ENCODE measurements around the gene GORASP2.

DNA sequence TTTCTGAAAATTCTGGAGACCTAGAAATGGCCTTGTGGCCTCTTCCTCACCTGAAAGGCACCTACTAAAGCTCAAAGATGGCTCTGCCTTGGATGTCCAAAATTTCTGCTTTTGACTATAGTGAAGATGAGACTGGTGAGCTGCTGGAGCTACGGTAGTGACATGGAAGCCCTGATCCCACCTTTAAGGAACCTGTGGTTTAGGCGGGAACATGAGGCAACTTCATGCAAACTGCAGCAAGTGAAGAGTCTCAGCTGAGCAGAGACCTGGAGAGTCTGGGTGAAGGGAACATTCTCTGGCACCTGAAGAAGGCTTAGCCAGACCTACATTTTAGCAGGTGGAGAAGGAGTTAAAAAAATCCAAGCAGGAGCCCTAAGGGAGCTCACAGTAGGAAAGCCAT is 40.0 kb downstream of the GORASP2 start:
- no peak for TF ChIP-seq POLR2A (IDR thresholded peaks at IDR 0.05)
- TF ChIP-seq, protein P1, sequence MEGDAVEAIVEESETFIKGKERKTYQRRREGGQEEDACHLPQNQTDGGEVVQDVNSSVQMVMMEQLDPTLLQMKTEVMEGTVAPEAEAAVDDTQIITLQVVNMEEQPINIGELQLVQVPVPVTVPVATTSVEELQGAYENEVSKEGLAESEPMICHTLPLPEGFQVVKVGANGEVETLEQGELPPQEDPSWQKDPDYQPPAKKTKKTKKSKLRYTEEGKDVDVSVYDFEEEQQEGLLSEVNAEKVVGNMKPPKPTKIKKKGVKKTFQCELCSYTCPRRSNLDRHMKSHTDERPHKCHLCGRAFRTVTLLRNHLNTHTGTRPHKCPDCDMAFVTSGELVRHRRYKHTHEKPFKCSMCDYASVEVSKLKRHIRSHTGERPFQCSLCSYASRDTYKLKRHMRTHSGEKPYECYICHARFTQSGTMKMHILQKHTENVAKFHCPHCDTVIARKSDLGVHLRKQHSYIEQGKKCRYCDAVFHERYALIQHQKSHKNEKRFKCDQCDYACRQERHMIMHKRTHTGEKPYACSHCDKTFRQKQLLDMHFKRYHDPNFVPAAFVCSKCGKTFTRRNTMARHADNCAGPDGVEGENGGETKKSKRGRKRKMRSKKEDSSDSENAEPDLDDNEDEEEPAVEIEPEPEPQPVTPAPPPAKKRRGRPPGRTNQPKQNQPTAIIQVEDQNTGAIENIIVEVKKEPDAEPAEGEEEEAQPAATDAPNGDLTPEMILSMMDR (IDR thresholded peaks at IDR 0.05 in 4 of 5, conservative IDR thresholded peaks at IDR 0.05 in 1 of 5), result no peak

Measured in gastrocnemius medialis (tissue), 4 donors.